Measurements from ENCODE around the gene NAA30.

GRCh38 chr14:57375156-57375555 lies 15.2 kb upstream of the NAA30 start:
- TF ChIP-seq, protein P1, sequence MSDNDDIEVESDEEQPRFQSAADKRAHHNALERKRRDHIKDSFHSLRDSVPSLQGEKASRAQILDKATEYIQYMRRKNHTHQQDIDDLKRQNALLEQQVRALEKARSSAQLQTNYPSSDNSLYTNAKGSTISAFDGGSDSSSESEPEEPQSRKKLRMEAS (IDR thresholded peaks at IDR 0.05) = no peak
- TF ChIP-seq CREB1 (IDR thresholded peaks at IDR 0.05; ENCODE audit: low read depth) = no peak
- TF ChIP-seq RAD21 (IDR thresholded peaks at IDR 0.05; ENCODE audit: low read depth) = no peak

All from Ishikawa (cell line).